ENCODE data around the gene ATXN10.

Gene ATXN10

GRCh38 chr22:45881524-45881875, 209.9 kb downstream of the ATXN10 start:
- Histone ChIP-seq H3K23ac (ENCODE audit: low read length in 2 of 2) (no peak overlapping the region), H4K8ac (ENCODE audit: low read length) (no peak overlapping the region), H3K9ac (ENCODE audit: low read length) (no peak overlapping the region), H2AK5ac (ENCODE audit: low read length, severe bottlenecking) (no peak overlapping the region), H3K4me1 (ENCODE audit: control insufficient read depth, insufficient read depth, low read depth, low read length) (peaks cover 7% of the 10 kb centered on the region), H2BK12ac (ENCODE audit: low read length in 2 of 2) (no peak overlapping the region), H2BK120ac (ENCODE audit: low read depth, low read length) (no peak overlapping the region), H2BK15ac (ENCODE audit: low read depth, poor library complexity, severe bottlenecking) (no peak overlapping the region), H3K4me3 (ENCODE audit: insufficient read depth in 1 of 2, low read depth in 1 of 2, low read length in 2 of 2) (no peak overlapping the region), H3K14ac (ENCODE audit: low read length in 2 of 2) (no peak overlapping the region), H3K4me2 (ENCODE audit: low read length, poor library complexity, severe bottlenecking) (no peak overlapping the region), H3K27ac (ENCODE audit: low read length, poor library complexity, severe bottlenecking) (no peak overlapping the region), H4K91ac (ENCODE audit: low read length) (no peak overlapping the region), H2AFZ (ENCODE audit: low read depth, low read length) (no peak overlapping the region), H3K27me3 (ENCODE audit: control insufficient read depth in 1 of 2, insufficient read depth in 1 of 2, low read length in 2 of 2) (peaks cover 52 to 89% of the 10 kb centered on the region in 2 experiments), H2BK5ac (ENCODE audit: low read depth, low read length, poor library complexity, severe bottlenecking) (no peak overlapping the region), H3K9me3 (ENCODE audit: control insufficient read depth, low read length) (no peaks in the 10 kb centered on the region), H3K36me3 (ENCODE audit: control insufficient read depth in 1 of 2, insufficient read depth in 2 of 2, low read depth in 1 of 2, low read length in 2 of 2) (peaks cover 0 to 5% of the 10 kb centered on the region in 2 experiments), H3K79me1 (replicated peaks; ENCODE audit: low read length, poor library complexity, severe bottlenecking) (no peaks in the 10 kb centered on the region), H3K18ac (ENCODE audit: low read depth in 1 of 2, low read length in 2 of 2) (no peak overlapping the region), H3K4ac (ENCODE audit: low read depth in 1 of 2, low read length in 2 of 2) (no peak overlapping the region)
- DNase-seq = no peak
- 93% methylated on average over 8 of the region's 8 CpGs for WGBS

DNA sequence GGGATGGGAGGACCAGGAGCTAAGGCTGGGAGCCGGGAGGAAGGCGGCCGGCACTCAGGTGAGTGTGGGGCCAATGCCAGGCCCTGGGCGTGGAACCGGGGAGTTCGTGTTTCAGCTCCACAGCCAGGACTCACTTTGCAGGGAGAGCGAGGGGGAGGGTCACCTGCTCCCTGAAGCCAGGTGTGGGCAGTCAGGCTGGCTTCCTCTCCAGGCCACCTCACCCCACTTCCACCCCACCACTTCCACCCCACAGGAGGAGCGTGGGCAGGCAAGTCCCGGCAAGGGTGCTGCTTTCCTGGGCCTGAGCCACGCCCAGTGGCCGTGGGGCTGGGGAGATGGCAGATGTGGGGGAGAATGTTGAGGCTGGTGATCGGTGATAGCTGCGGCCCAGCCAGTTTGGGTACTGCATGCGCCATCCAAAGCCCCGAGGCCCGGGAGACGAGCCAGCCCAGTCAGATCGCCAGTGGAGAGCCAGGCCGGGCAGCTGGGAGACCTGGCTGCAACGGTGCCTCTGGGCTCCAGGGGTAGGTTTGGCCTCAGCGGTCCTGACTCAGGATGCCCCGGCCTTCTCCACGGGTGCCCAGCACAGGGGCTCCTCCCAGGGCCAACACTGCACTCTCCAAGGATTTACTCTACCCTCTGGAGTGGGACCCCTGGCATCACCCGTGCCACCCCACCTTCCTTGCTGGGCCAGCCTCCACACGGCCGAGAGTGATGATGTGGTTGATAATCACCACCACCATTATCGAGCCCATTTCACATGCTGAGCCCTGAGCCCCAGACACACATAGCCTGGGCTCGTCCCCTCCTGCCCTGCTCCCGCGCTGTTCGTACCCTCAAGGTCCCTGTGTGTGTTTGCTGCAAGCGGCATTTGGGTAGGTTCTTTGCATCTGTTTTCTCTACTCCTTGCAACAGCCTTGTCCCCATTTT, 211.5 kb downstream of the ATXN10 start:
- Histone ChIP-seq H3K79me1 (replicated peaks; ENCODE audit: low read length, poor library complexity, severe bottlenecking) (no peaks in the 10 kb centered on the region), H3K27me3 (ENCODE audit: control insufficient read depth in 1 of 2, insufficient read depth in 1 of 2, low read length in 2 of 2) (peaks cover 38 to 89% of the 10 kb centered on the region in 2 experiments), H3K18ac (ENCODE audit: low read depth in 1 of 2, low read length in 2 of 2) (no peak overlapping the region), H3K36me3 (ENCODE audit: control insufficient read depth in 1 of 2, insufficient read depth in 2 of 2, low read depth in 1 of 2, low read length in 2 of 2) (no peaks in the 10 kb centered on the region), H3K27ac (ENCODE audit: low read length, poor library complexity, severe bottlenecking) (no peak overlapping the region), H3K9ac (ENCODE audit: low read length) (no peak overlapping the region), H2BK12ac (ENCODE audit: low read length in 2 of 2) (no peak overlapping the region), H4K91ac (ENCODE audit: low read length) (no peak overlapping the region), H3K4me2 (ENCODE audit: low read length, poor library complexity, severe bottlenecking) (no peak overlapping the region), H3K9me3 (ENCODE audit: control insufficient read depth, low read length) (no peaks in the 10 kb centered on the region), H2BK120ac (ENCODE audit: low read depth, low read length) (no peak overlapping the region), H3K4me1 (ENCODE audit: control insufficient read depth, insufficient read depth, low read depth, low read length) (peaks cover 4% of the 10 kb centered on the region), H2BK15ac (ENCODE audit: low read depth, poor library complexity, severe bottlenecking) (no peak overlapping the region), H2AK5ac (ENCODE audit: low read length, severe bottlenecking) (no peak overlapping the region), H3K23ac (ENCODE audit: low read length in 2 of 2) (no peak overlapping the region), H4K8ac (ENCODE audit: low read length) (no peak overlapping the region), H3K14ac (ENCODE audit: low read length in 2 of 2) (no peak overlapping the region), H2BK5ac (ENCODE audit: low read depth, low read length, poor library complexity, severe bottlenecking) (no peak overlapping the region), H3K4ac (ENCODE audit: low read depth in 1 of 2, low read length in 2 of 2) (no peak overlapping the region), H2AFZ (ENCODE audit: low read depth, low read length) (no peak overlapping the region), H3K4me3 (ENCODE audit: insufficient read depth in 1 of 2, low read depth in 1 of 2, low read length in 2 of 2) (no peak overlapping the region)
- 88% methylated on average over 27 of the region's 32 CpGs for WGBS
- no peak for DNase-seq

GRCh38 chr22:45883811-45884170, 212.2 kb downstream of the ATXN10 start:
- Histone ChIP-seq H3K4me3 (ENCODE audit: insufficient read depth in 1 of 2, low read depth in 1 of 2, low read length in 2 of 2) (no peak overlapping the region), H2AK5ac (ENCODE audit: low read length, severe bottlenecking) (no peak overlapping the region), H3K27ac (ENCODE audit: low read length, poor library complexity, severe bottlenecking) (no peak overlapping the region), H2BK5ac (ENCODE audit: low read depth, low read length, poor library complexity, severe bottlenecking) (no peak overlapping the region), H3K14ac (ENCODE audit: low read length in 2 of 2) (no peak overlapping the region), H3K9me3 (ENCODE audit: control insufficient read depth, low read length) (no peaks in the 10 kb centered on the region), H3K4me2 (ENCODE audit: low read length, poor library complexity, severe bottlenecking) (no peak overlapping the region), H4K91ac (ENCODE audit: low read length) (no peak overlapping the region), H3K36me3 (ENCODE audit: control insufficient read depth in 1 of 2, insufficient read depth in 2 of 2, low read depth in 1 of 2, low read length in 2 of 2) (no peaks in the 10 kb centered on the region), H3K27me3 (ENCODE audit: control insufficient read depth in 1 of 2, insufficient read depth in 1 of 2, low read length in 2 of 2) (peaks cover 31 to 86% of the 10 kb centered on the region in 2 experiments), H3K4me1 (ENCODE audit: control insufficient read depth, insufficient read depth, low read depth, low read length) (no peaks in the 10 kb centered on the region), H2BK120ac (ENCODE audit: low read depth, low read length) (no peak overlapping the region), H3K4ac (ENCODE audit: low read depth in 1 of 2, low read length in 2 of 2) (no peak overlapping the region), H2AFZ (ENCODE audit: low read depth, low read length) (no peak overlapping the region), H2BK12ac (ENCODE audit: low read length in 2 of 2) (no peak overlapping the region), H3K79me1 (replicated peaks; ENCODE audit: low read length, poor library complexity, severe bottlenecking) (no peaks in the 10 kb centered on the region), H2BK15ac (ENCODE audit: low read depth, poor library complexity, severe bottlenecking) (no peak overlapping the region), H4K8ac (ENCODE audit: low read length) (no peak overlapping the region), H3K23ac (ENCODE audit: low read length in 2 of 2) (no peak overlapping the region), H3K18ac (ENCODE audit: low read depth in 1 of 2, low read length in 2 of 2) (no peak overlapping the region), H3K9ac (ENCODE audit: low read length) (no peak overlapping the region)
- 95% methylated on average over 6 of the region's 8 CpGs for WGBS
- DNase-seq = no peak

DNA sequence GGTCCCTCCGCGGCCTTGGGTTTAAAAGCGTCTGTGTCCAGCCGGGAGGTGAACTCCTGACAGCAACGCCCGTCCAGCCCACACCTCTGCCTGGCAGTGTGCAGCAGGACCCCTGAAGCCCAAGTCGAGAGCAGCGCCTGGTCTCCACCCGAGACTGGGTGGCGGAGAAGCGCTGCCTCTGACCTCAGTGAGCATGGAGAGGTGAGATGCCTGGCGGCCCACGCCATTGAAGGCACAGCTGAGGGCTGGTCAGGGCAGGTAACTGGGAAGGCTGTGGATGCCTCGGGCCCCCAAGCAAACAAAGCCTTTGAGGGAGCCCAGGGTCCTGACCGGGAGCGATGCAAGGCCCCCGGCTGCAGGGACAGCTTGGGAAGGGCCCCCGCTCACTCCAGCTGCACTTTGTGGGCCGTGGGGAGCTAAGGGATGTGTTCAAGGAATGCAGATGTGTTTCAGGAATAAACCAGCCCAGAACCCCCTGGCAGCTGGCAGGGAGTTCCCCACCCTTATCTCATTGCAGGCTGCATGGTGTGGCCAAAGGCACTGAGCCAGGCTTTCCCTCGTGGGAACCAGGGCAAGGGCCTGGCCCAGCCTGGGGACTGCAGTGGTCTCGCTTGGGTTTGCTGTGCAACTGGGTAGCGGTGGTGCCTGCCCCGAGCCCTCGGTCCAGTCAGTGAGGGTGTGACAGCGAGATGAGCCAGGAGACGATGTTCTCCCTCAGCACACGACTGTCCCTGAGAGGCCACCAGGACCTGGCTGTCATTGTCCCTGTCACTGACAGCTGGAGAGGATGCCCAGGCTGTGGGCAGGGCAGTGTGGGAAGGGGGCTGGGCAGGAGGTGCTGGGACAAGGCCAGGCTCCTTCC, 212.8 kb downstream of the ATXN10 start:
- Histone ChIP-seq H3K14ac (ENCODE audit: low read length in 2 of 2) (no peak overlapping the region), H3K9me3 (ENCODE audit: control insufficient read depth, low read length) (no peaks in the 10 kb centered on the region), H2AK5ac (ENCODE audit: low read length, severe bottlenecking) (no peak overlapping the region), H2BK5ac (ENCODE audit: low read depth, low read length, poor library complexity, severe bottlenecking) (no peak overlapping the region), H2BK120ac (ENCODE audit: low read depth, low read length) (no peak overlapping the region), H3K4ac (ENCODE audit: low read depth in 1 of 2, low read length in 2 of 2) (peak overlapping the region in 1 of 2 experiments; percentile 3), H3K27me3 (ENCODE audit: control insufficient read depth in 1 of 2, insufficient read depth in 1 of 2, low read length in 2 of 2) (peaks cover 27 to 88% of the 10 kb centered on the region in 2 experiments), H3K18ac (ENCODE audit: low read depth in 1 of 2, low read length in 2 of 2) (no peak overlapping the region), H2AFZ (ENCODE audit: low read depth, low read length) (no peak overlapping the region), H2BK15ac (ENCODE audit: low read depth, poor library complexity, severe bottlenecking) (no peak overlapping the region), H3K4me2 (ENCODE audit: low read length, poor library complexity, severe bottlenecking) (no peak overlapping the region), H3K23ac (ENCODE audit: low read length in 2 of 2) (no peak overlapping the region), H3K27ac (ENCODE audit: low read length, poor library complexity, severe bottlenecking) (no peak overlapping the region), H3K9ac (ENCODE audit: low read length) (no peak overlapping the region), H3K36me3 (ENCODE audit: control insufficient read depth in 1 of 2, insufficient read depth in 2 of 2, low read depth in 1 of 2, low read length in 2 of 2) (no peaks in the 10 kb centered on the region), H4K91ac (ENCODE audit: low read length) (peak overlapping the region; percentile 11), H3K4me1 (ENCODE audit: control insufficient read depth, insufficient read depth, low read depth, low read length) (no peaks in the 10 kb centered on the region), H2BK12ac (ENCODE audit: low read length in 2 of 2) (no peak overlapping the region), H4K8ac (ENCODE audit: low read length) (no peak overlapping the region), H3K79me1 (replicated peaks; ENCODE audit: low read length, poor library complexity, severe bottlenecking) (no peaks in the 10 kb centered on the region), H3K4me3 (ENCODE audit: insufficient read depth in 1 of 2, low read depth in 1 of 2, low read length in 2 of 2) (no peak overlapping the region)
- DNase-seq = no peak
- 88% methylated on average over 27 of the region's 27 CpGs for WGBS
